Measurements from ENCODE around the gene UQCRH.
"Not testable (repeated sequence)": the region's sequence is repeated elsewhere in the genome, so short reads cannot be mapped to it uniquely, and the experiment has no call there.

UQCRH gene

GRCh38 chr1:46362158-46362557 lies 58.7 kb downstream of the UQCRH start:
- no peak overlapping the region for H3K27ac ChIP-seq
- TF ChIP-seq CTCF (IDR thresholded peaks at IDR 0.05) (no peak), ZFX (IDR thresholded peaks at IDR 0.05; ENCODE audit: borderline replicate concordance) (no peak)

GRCh38 chr1:46363121-46363520 lies 59.6 kb downstream of the UQCRH start:
- H3K27ac ChIP-seq = no peak overlapping the region

GRCh38 chr1:46364612-46365011 lies 61.1 kb downstream of the UQCRH start:
- H3K27ac ChIP-seq = peak overlapping the region; percentile 35
- no peak for TF ChIP-seq CTCF (IDR thresholded peaks at IDR 0.05)

More at GRCh38 chr1:46363121-46363520, 59.6 kb downstream of the UQCRH start:
- TF ChIP-seq CTCF (IDR thresholded peaks at IDR 0.05) (no peak), ZFX (IDR thresholded peaks at IDR 0.05; ENCODE audit: borderline replicate concordance) (no peak)

GRCh38 chr1:46365796-46366195 lies 62.3 kb downstream of the UQCRH start:
- H3K27ac ChIP-seq = not testable (repeated sequence)

Data from 22Rv1 (cell line).